Subcutaneous abdominal adipose tissue (tissue), 5 donors: ENCODE measurements around the gene DDOST.

Source experiments
- H3K27ac ChIP-seq: one replicate; pipeline ENCODE4 v1.7.0; 2013; ENCODE audit warnings: low read depth, mild to moderate bottlenecking, inconsistent platforms, low read length, moderate library complexity
- H3K27me3 ChIP-seq, 5 donors: one replicate each; pipeline ENCODE4 v1.7.0; 2013; ENCODE audit warnings: low read length in 5 of 5, inconsistent platforms in 1 of 5; ENCODE audit not compliant: control insufficient read depth in 5 of 5, insufficient read depth in 4 of 5
- H3K36me3 ChIP-seq, 5 donors: one replicate each; pipeline ENCODE4 v1.7.0; 2013; ENCODE audit warnings: low read length in 5 of 5; ENCODE audit not compliant: control insufficient read depth in 5 of 5, insufficient read depth in 5 of 5
- H3K4me1 ChIP-seq, 5 donors: one replicate each; pipeline ENCODE4 v1.7.0; 2013; ENCODE audit warnings: low read length in 5 of 5, mild to moderate bottlenecking in 3 of 5, moderate library complexity in 1 of 5; ENCODE audit not compliant: control insufficient read depth in 5 of 5, insufficient read depth in 5 of 5
- H3K4me3 ChIP-seq, 5 donors: one replicate each; pipeline ENCODE4 v1.7.0; 2013; ENCODE audit warnings: low read length in 5 of 5, low read depth in 1 of 5
- H3K9ac ChIP-seq, 5 donors: one replicate each; pipeline ENCODE4 v1.7.0; 2013; ENCODE audit warnings: low read length in 5 of 5, mild to moderate bottlenecking in 4 of 5, moderate library complexity in 3 of 5
- H3K9me3 ChIP-seq, 5 donors: one replicate each; pipeline ENCODE4 v1.7.0; 2013; ENCODE audit warnings: low read length in 5 of 5; ENCODE audit not compliant: control insufficient read depth in 5 of 5
- donor health status: healthy.
- donor health status: healthy.
- donor health status: healthy.
- donor health status: healthy.
- donor health status: healthy.

Gene DDOST

GRCh38 chr1:20603504-20604464, 57.4 kb downstream of the DDOST start:
- H3K9ac ChIP-seq, result no peak overlapping the region
- no peak overlapping the region for H3K4me3 ChIP-seq
- H3K36me3 ChIP-seq, result no peaks in the 10 kb centered on the region
- no peak overlapping the region for H3K27ac ChIP-seq
- H3K4me1 ChIP-seq, result no peaks in the 10 kb centered on the region
- no peaks in the 10 kb centered on the region for H3K9me3 ChIP-seq
- H3K27me3 ChIP-seq, result peaks cover 0 to 2% (median 0%) of the 10 kb centered on the region in 5 donors

GRCh38 chr1:20602851-20603450, 58.2 kb downstream of the DDOST start:
- Histone ChIP-seq H3K36me3 (no peaks in the 10 kb centered on the region), H3K9me3 (no peaks in the 10 kb centered on the region), H3K27ac (no peak overlapping the region), H3K27me3 (peaks cover 0 to 2% (median 0%) of the 10 kb centered on the region in 5 donors), H3K9ac (no peak overlapping the region), H3K4me3 (no peak overlapping the region), H3K4me1 (peaks cover 0 to 3% (median 2%) of the 10 kb centered on the region in 5 donors)
